Stimulated activated CD8-positive, alpha-beta memory T cell treated with anti-CD3 and anti-CD28 coated beads, Interleukin-7, amount 100 ng/mL, for 1 hour (primary cell): Measurements from ENCODE around the gene TUBB8B.
"Not testable (repeated sequence)": the region's sequence is repeated elsewhere in the genome, so short reads cannot be mapped to it uniquely, and the experiment has no call there.

Experiments
- DNase-seq, 2 donors: peaks; one replicate each; pipeline ENCODE4 v3.0.0-alpha.2; 2020; ENCODE audit warnings: low read depth in 2 of 2

The TUBB8B gene

GRCh38 chr18:49176-49665 lies at the start of gene TUBB8B:
TUBB8B (minus strand) TSS chr18:49615; CDS start chr18:49557, 58 bp downstream.
- DNase-seq: not testable (repeated sequence)

DNA sequence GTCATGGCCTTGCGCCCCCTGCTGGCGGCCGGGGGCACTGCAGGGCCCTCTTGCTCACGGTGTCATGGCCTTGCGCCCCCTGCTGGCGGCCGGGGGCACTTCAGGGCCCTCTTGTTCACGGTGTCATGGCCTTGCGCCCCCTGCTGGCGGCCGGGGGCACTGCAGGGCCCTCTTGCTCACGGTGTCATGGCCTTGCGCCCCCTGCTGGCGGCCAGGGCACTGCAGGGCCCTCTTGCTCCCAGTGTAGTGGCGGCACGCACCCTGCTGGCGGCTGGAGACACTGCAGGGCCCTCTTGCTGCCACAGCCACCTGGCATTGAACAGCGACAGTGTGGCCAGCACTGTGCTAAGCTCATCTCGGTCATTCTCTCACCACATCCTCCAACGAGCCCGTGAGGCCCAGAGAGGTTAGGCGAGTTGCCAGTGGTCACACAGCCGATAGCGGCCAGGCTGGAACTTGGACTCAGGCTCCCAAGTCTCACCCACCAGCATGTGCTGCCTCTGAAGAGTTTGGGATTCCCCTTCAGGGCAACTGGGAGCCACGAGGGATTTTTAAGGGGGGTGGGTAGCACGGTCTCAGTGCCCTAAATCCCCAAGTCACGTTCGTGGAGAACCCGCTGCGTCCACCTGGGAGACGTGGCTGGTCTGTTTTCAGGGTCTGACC lies 48.0 kb upstream of the TUBB8B start:
- not testable (repeated sequence) for DNase-seq

GRCh38 chr18:96767-97131 lies 47.3 kb upstream of the TUBB8B start:
- not testable (repeated sequence) for DNase-seq

GRCh38 chr18:96101-96766 lies 46.8 kb upstream of the TUBB8B start:
- not testable (repeated sequence) for DNase-seq

DNA sequence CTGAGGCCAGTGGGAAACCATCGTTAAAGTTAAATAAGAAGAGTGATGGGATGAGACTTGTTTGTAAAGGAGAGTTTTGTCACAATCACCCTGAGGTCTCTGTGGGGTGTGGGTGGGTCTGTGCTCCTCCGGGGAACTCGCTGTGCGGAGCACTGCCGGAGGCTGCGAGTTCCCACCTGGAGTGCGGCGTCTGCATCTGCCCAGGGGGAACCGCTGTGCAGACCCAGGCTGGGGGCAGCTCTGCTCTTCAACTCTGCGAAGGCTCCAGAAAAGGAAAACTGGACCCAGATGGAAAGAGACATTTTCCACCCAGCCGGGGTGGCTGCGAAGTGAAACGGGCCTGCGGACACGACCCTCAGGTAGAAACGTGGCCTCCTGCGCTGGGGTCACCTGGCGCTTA lies 46.2 kb upstream of the TUBB8B start:
- not testable (repeated sequence) for DNase-seq

- not testable (repeated sequence) for DNase-seq
These were observed 44.5 kb upstream of the TUBB8B start for GRCh38 chr18:93897-94408.

GRCh38 chr18:91561-91960 lies 42.1 kb upstream of the TUBB8B start:
- DNase-seq: not testable (repeated sequence)

DNA sequence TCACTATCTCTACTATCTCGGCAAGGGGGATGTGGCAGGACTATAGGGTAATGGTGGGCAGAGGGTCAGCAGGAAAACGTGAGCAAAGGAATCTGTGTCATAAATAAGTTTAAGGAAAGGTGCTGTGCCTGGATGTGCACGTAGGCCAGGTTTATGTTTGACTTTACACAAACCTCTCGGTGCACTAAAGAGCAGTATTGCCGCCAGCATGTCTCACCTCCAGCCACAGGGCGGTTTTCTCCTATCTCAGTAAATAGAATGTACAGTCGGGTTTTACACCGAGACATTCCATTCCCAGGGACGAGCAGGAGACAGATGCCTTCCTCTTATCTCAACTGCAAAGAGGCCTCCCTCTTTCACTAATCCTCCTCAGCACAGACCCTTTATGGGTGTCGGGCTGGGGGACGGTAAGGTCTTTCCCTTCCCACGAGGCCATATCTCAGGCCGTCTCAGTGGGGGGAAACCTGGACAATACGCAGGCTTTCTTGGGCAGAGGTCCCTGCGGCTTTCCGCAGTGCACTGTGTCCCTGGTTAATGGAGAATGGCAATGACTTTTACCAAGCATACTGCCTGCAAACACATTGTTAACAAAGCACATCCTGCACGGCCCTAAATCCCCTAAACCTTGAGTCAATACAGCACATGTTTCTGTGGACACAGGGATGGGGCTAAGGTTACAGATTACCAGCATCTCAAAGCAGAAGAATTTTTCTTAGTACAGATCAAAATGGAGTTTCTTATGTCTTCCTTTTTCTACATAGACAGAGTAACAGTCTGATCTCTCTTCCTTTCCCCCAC lies 41.2 kb upstream of the TUBB8B start:
- DNase-seq: not testable (repeated sequence)

DNA sequence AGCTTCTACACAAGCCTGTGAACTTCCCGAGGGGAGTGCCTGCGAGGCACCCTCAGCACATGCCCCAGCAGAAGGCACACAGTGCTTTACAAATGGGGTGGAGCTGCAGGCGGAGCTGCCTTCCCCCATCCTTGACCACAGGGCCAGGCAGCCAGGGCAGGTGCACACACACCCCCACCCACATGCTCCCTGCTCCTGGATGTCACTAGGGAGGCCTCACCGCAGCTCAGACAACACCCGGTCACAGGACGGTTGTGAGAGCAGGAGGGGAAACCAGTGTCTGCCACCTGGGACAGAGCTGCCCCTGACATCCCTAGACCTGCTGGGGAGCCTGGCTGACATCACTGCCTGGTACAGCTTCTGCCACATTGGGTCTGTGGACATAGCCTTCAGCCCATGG lies 39.7 kb upstream of the TUBB8B start:
- DNase-seq: not testable (repeated sequence)

DNA sequence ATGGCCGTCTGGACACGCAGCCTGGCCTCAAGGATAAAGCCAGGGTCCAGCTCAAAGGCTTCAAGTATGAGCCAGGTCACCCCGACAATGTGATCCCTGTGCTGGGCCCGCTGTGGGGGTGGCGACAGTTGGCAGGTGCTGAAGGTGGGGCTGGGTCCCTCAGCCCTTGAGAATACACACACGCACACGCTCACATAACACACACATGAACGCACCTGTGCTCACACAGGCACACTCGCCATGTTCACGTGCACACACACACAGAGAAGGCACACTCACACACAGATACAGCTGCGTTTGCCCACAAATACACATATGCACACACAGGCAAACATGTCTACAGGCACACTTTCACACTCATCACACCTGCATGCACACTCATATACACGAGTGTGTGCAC lies 35.4 kb upstream of the TUBB8B start:
- not testable (repeated sequence) for DNase-seq

- DNase-seq: not testable (repeated sequence)
These were observed 33.3 kb upstream of the TUBB8B start for GRCh38 chr18:82626-83209.

GRCh38 chr18:80881-81280 lies 31.5 kb upstream of the TUBB8B start:
- not testable (repeated sequence) for DNase-seq

GRCh38 chr18:80202-80601 lies 30.8 kb upstream of the TUBB8B start:
- not testable (repeated sequence) for DNase-seq

GRCh38 chr18:75525-76160 lies 26.2 kb upstream of the TUBB8B start:
- DNase-seq: not testable (repeated sequence)

GRCh38 chr18:73181-73777 lies 23.9 kb upstream of the TUBB8B start:
- not testable (repeated sequence) for DNase-seq

GRCh38 chr18:67701-68100 lies 18.3 kb upstream of the TUBB8B start:
- not testable (repeated sequence) for DNase-seq

- not testable (repeated sequence) for DNase-seq
These were observed 14.9 kb upstream of the TUBB8B start for GRCh38 chr18:64279-64678.

DNA sequence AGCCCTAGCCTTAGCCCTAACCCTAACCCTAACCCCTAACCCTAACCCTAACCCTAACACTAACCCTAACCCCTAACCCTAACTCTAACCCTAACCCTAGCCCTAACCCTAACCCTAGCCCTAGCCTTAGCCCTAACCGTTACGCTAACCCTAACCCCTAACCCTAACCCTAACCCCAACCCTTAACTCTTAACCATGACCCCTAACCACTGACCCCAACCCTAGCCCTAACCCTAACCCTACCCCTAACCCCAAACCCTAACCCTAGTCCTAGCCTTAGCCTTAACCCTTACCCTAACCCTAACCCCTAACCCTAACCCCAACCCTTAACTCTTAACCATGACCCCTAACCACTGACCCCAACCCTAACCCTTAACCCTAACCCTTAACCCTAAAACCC lies 14.2 kb upstream of the TUBB8B start:
- DNase-seq: not testable (repeated sequence)

DNA sequence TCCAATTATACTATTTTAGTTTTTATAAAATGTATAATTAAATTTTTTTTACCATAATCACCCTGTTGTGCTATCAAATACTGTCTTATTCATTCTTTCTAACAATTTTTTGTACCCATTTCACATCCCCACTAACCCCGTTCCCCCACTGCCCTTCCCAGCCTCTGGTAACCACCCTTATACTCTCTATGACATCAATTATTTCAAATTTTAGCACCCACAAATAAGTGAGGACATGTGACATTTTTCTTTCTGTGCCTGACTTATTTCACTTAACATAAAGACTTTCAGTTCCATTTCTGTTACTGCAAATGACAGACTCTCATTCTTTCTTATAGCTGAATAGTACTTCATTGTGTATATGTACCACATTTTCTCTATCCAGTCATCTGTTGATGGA lies 5.0 kb upstream of the TUBB8B start:
- not testable (repeated sequence) for DNase-seq

- DNase-seq: not testable (repeated sequence)
These were observed 719 bp downstream of the TUBB8B start for GRCh38 chr18:48696-49095.

GRCh38 chr18:13177-13576 lies 36.2 kb downstream of the TUBB8B start:
- DNase-seq: not testable (repeated sequence)
